ENCODE data around the gene CREBL2. TPM values are rescaled to one million over a fixed set of nuclear protein-coding genes. Genes with fewer than 3 reads are reported as not detected.

CREBL2 gene
- total and polyA plus RNA-seq, 2 donors (not counting 1 experiment from before 2014, with no cell fraction given): 6.5 to 22.1 TPM

- CTCF ChIA-PET: no interaction called here
Observed at GRCh38 chr12:12586879-12587675, 24.6 kb upstream of the CREBL2 start.

More at GRCh38 chr12:12586879-12587675, 24.6 kb upstream of the CREBL2 start:
- peaks cover 15% of the 10 kb centered on the region for H3K27me3 Mint-ChIP-seq
- WGBS (ENCODE audit: insufficient coverage): 87% methylated on average over 6 of the region's 8 CpGs
- H3K4me3 ChIP-seq (ENCODE audit: control extremely low read depth in 1 of 5, extremely low read depth in 1 of 5, insufficient read depth in 1 of 5, low read depth in 2 of 5, low read length in 4 of 5): no peak overlapping the region
- H3K4me2 ChIP-seq (replicated peaks; ENCODE audit: low read depth, low read length, poor library complexity, severe bottlenecking): no peak overlapping the region
- no peak overlapping the region for H3K9ac ChIP-seq (ENCODE audit: low read length)
- H4K20me1 ChIP-seq (ENCODE audit: control insufficient read depth, insufficient read depth, low read length, poor library complexity, severe bottlenecking): no peaks in the 10 kb centered on the region
- peaks cover 0 to 6% (median 2%) of the 10 kb centered on the region in 4 experiments for H3K27me3 ChIP-seq (replicated peaks in 1 of 4; ENCODE audit: control extremely low read depth in 1 of 4, control insufficient read depth in 3 of 4, insufficient read depth in 4 of 4, low read length in 3 of 4)
- TF ChIP-seq EZH2 (IDR thresholded peaks at IDR 0.05; ENCODE audit: borderline replicate concordance, insufficient read depth, low read depth, low read length, poor library complexity, severe bottlenecking): no peak
- TF ChIP-seq CTCF (IDR thresholded peaks at IDR 0.05): no peak
- H3K36me3 ChIP-seq (replicated peaks in 1 of 2; ENCODE audit: control extremely low read depth in 1 of 2, control insufficient read depth in 1 of 2, extremely low read depth in 1 of 2, insufficient read depth in 2 of 2, low read length in 1 of 2): no peaks in the 10 kb centered on the region
- POLR2A ChIA-PET: interaction anchor here (0.7 kb wide), 1 partner anchor 33 kb away, joined by 3 read pairs; no protein-coding TSS in a partner anchor
- no peak overlapping the region for H3K27ac ChIP-seq (ENCODE audit: low read length in 2 of 2)
- H3K4me1 Mint-ChIP-seq: peaks cover 15% of the 10 kb centered on the region
- no peak overlapping the region for H3K4me3 Mint-ChIP-seq
- DNase-seq (no peak), ATAC-seq (ENCODE audit: low read depth) (no peak)
- peaks cover 0 to 9% of the 10 kb centered on the region in 2 donors for H3K4me1 ChIP-seq (ENCODE audit: control insufficient read depth in 2 of 2, insufficient read depth in 2 of 2, low read length in 2 of 2)
- H3K9me3 ChIP-seq (ENCODE audit: control extremely low read depth in 1 of 3, control insufficient read depth in 2 of 3, insufficient read depth in 1 of 3, low read length in 2 of 3): peaks cover 0 to 4% (median 4%) of the 10 kb centered on the region in 3 donors
- H2AFZ ChIP-seq (ENCODE audit: insufficient read depth, low read depth, low read length, poor library complexity, severe bottlenecking): no peak overlapping the region
- no peak overlapping the region for H3K27ac Mint-ChIP-seq
- intact Hi-C loops (cut with micrococcal nuclease): no loop called here
- no peaks in the 10 kb centered on the region for H3K79me2 ChIP-seq (ENCODE audit: control insufficient read depth, insufficient read depth, low read length)
- peaks cover 4% of the 10 kb centered on the region for H3K9me3 Mint-ChIP-seq (ENCODE audit: insufficient read depth)
